ENCODE data around the gene PAK3.
A peak's percentile ranks its signal among the peaks of the same experiment; 100 is the strongest.

PAK3 gene

GRCh38 chrX:111103246-111103645 lies 7.3 kb downstream of the PAK3 start:
- Histone ChIP-seq H4K91ac (ENCODE audit: low read length) (no peak overlapping the region), H4K8ac (ENCODE audit: low read length) (no peak overlapping the region), H3K23ac (ENCODE audit: low read length in 2 of 2) (no peak overlapping the region), H2BK15ac (ENCODE audit: low read depth, poor library complexity, severe bottlenecking) (no peak overlapping the region), H3K9me3 (ENCODE audit: control insufficient read depth, low read length) (no peaks in the 10 kb centered on the region), H3K79me1 (replicated peaks; ENCODE audit: low read length, poor library complexity, severe bottlenecking) (no peaks in the 10 kb centered on the region), H3K27me3 (ENCODE audit: control insufficient read depth in 1 of 2, insufficient read depth in 1 of 2, low read length in 2 of 2) (peaks cover 0 to 49% of the 10 kb centered on the region in 2 experiments), H3K36me3 (ENCODE audit: control insufficient read depth in 1 of 2, insufficient read depth in 2 of 2, low read depth in 1 of 2, low read length in 2 of 2) (peaks cover 0 to 11% of the 10 kb centered on the region in 2 experiments), H2BK120ac (ENCODE audit: low read depth, low read length) (no peak overlapping the region), H3K4ac (ENCODE audit: low read depth in 1 of 2, low read length in 2 of 2) (no peak overlapping the region), H3K4me1 (ENCODE audit: control insufficient read depth, insufficient read depth, low read depth, low read length) (no peaks in the 10 kb centered on the region), H2BK5ac (ENCODE audit: low read depth, low read length, poor library complexity, severe bottlenecking) (no peak overlapping the region), H2BK12ac (ENCODE audit: low read length in 2 of 2) (no peak overlapping the region), H3K14ac (ENCODE audit: low read length in 2 of 2) (no peak overlapping the region), H2AK5ac (ENCODE audit: low read length, severe bottlenecking) (no peak overlapping the region), H3K18ac (ENCODE audit: low read depth in 1 of 2, low read length in 2 of 2) (no peak overlapping the region), H3K27ac (ENCODE audit: low read length, poor library complexity, severe bottlenecking) (no peak overlapping the region), H2AFZ (ENCODE audit: low read depth, low read length) (no peak overlapping the region), H3K9ac (ENCODE audit: low read length) (no peak overlapping the region), H3K4me3 (ENCODE audit: insufficient read depth in 1 of 2, low read depth in 1 of 2, low read length in 2 of 2) (no peak overlapping the region), H3K4me2 (ENCODE audit: low read length, poor library complexity, severe bottlenecking) (no peak overlapping the region)
- 86% methylated on average over 4 of the region's 6 CpGs for WGBS
- DNase-seq, result no peak

- no peak overlapping the region for H2AK5ac ChIP-seq (ENCODE audit: low read length, severe bottlenecking)
- H3K4me3 ChIP-seq (ENCODE audit: insufficient read depth in 1 of 2, low read depth in 1 of 2, low read length in 2 of 2), result no peak overlapping the region
- H3K23ac ChIP-seq (ENCODE audit: low read length in 2 of 2), result no peak overlapping the region
- H3K4me1 ChIP-seq (ENCODE audit: control insufficient read depth, insufficient read depth, low read depth, low read length), result no peaks in the 10 kb centered on the region
- H3K4ac ChIP-seq (ENCODE audit: low read depth in 1 of 2, low read length in 2 of 2), result no peak overlapping the region
- no peak for DNase-seq
- H3K27me3 ChIP-seq (ENCODE audit: control insufficient read depth in 1 of 2, insufficient read depth in 1 of 2, low read length in 2 of 2), result peaks cover 0 to 13% of the 10 kb centered on the region in 2 experiments
- H2BK5ac ChIP-seq (ENCODE audit: low read depth, low read length, poor library complexity, severe bottlenecking), result no peak overlapping the region
- H4K91ac ChIP-seq (ENCODE audit: low read length), result no peak overlapping the region
- H3K27ac ChIP-seq (ENCODE audit: low read length, poor library complexity, severe bottlenecking), result no peak overlapping the region
- no peak overlapping the region for H3K18ac ChIP-seq (ENCODE audit: low read depth in 1 of 2, low read length in 2 of 2)
- no peak overlapping the region for H2BK12ac ChIP-seq (ENCODE audit: low read length in 2 of 2)
- H4K8ac ChIP-seq (ENCODE audit: low read length), result no peak overlapping the region
- H3K14ac ChIP-seq (ENCODE audit: low read length in 2 of 2), result no peak overlapping the region
- WGBS, result 99% methylated on average over 5 of the region's 6 CpGs
- no peaks in the 10 kb centered on the region for H3K79me1 ChIP-seq (replicated peaks; ENCODE audit: low read length, poor library complexity, severe bottlenecking)
- H2BK15ac ChIP-seq (ENCODE audit: low read depth, poor library complexity, severe bottlenecking), result no peak overlapping the region
- no peak overlapping the region for H2BK120ac ChIP-seq (ENCODE audit: low read depth, low read length)
- no peak overlapping the region for H3K4me2 ChIP-seq (ENCODE audit: low read length, poor library complexity, severe bottlenecking)
- H2AFZ ChIP-seq (ENCODE audit: low read depth, low read length), result no peak overlapping the region
- H3K36me3 ChIP-seq (ENCODE audit: control insufficient read depth in 1 of 2, insufficient read depth in 2 of 2, low read depth in 1 of 2, low read length in 2 of 2), result peaks cover 0 to 4% of the 10 kb centered on the region in 2 experiments
- no peaks in the 10 kb centered on the region for H3K9me3 ChIP-seq (ENCODE audit: control insufficient read depth, low read length)
- H3K9ac ChIP-seq (ENCODE audit: low read length), result no peak overlapping the region
Observed at GRCh38 chrX:111110098-111110775, 14.2 kb downstream of the PAK3 start.

- Histone ChIP-seq H3K23ac (ENCODE audit: low read length in 2 of 2) (no peak overlapping the region), H3K9ac (ENCODE audit: low read length) (no peak overlapping the region), H3K18ac (ENCODE audit: low read depth in 1 of 2, low read length in 2 of 2) (peak overlapping the region in 1 of 2 experiments; percentile 24), H2BK15ac (ENCODE audit: low read depth, poor library complexity, severe bottlenecking) (no peak overlapping the region), H2BK5ac (ENCODE audit: low read depth, low read length, poor library complexity, severe bottlenecking) (no peak overlapping the region), H2AK5ac (ENCODE audit: low read length, severe bottlenecking) (no peak overlapping the region), H3K36me3 (ENCODE audit: control insufficient read depth in 1 of 2, insufficient read depth in 2 of 2, low read depth in 1 of 2, low read length in 2 of 2) (no peaks in the 10 kb centered on the region), H3K4ac (ENCODE audit: low read depth in 1 of 2, low read length in 2 of 2) (no peak overlapping the region), H3K4me3 (ENCODE audit: insufficient read depth in 1 of 2, low read depth in 1 of 2, low read length in 2 of 2) (no peak overlapping the region), H3K79me1 (replicated peaks; ENCODE audit: low read length, poor library complexity, severe bottlenecking) (no peaks in the 10 kb centered on the region), H2BK12ac (ENCODE audit: low read length in 2 of 2) (no peak overlapping the region), H3K4me2 (ENCODE audit: low read length, poor library complexity, severe bottlenecking) (no peak overlapping the region), H3K14ac (ENCODE audit: low read length in 2 of 2) (no peak overlapping the region), H2BK120ac (ENCODE audit: low read depth, low read length) (no peak overlapping the region), H3K9me3 (ENCODE audit: control insufficient read depth, low read length) (no peaks in the 10 kb centered on the region), H4K91ac (ENCODE audit: low read length) (no peak overlapping the region), H3K4me1 (ENCODE audit: control insufficient read depth, insufficient read depth, low read depth, low read length) (no peaks in the 10 kb centered on the region), H2AFZ (ENCODE audit: low read depth, low read length) (no peak overlapping the region), H3K27me3 (ENCODE audit: control insufficient read depth in 1 of 2, insufficient read depth in 1 of 2, low read length in 2 of 2) (peaks cover 0 to 29% of the 10 kb centered on the region in 2 experiments), H4K8ac (ENCODE audit: low read length) (no peak overlapping the region), H3K27ac (ENCODE audit: low read length, poor library complexity, severe bottlenecking) (no peak overlapping the region)
- no peak for DNase-seq
- 50% methylated on average over 1 of the region's 1 CpG for WGBS
Observed at GRCh38 chrX:111114806-111115205, 18.8 kb downstream of the PAK3 start.

- 98% methylated on average over 1 of the region's 1 CpG for WGBS
- Histone ChIP-seq H3K9me3 (ENCODE audit: control insufficient read depth, low read length) (no peaks in the 10 kb centered on the region), H3K36me3 (ENCODE audit: control insufficient read depth in 1 of 2, insufficient read depth in 2 of 2, low read depth in 1 of 2, low read length in 2 of 2) (no peaks in the 10 kb centered on the region), H2BK5ac (ENCODE audit: low read depth, low read length, poor library complexity, severe bottlenecking) (no peak overlapping the region), H4K8ac (ENCODE audit: low read length) (no peak overlapping the region), H2BK120ac (ENCODE audit: low read depth, low read length) (no peak overlapping the region), H3K23ac (ENCODE audit: low read length in 2 of 2) (no peak overlapping the region), H3K14ac (ENCODE audit: low read length in 2 of 2) (no peak overlapping the region), H3K4me1 (ENCODE audit: control insufficient read depth, insufficient read depth, low read depth, low read length) (no peaks in the 10 kb centered on the region), H2BK12ac (ENCODE audit: low read length in 2 of 2) (no peak overlapping the region), H3K4me2 (ENCODE audit: low read length, poor library complexity, severe bottlenecking) (no peak overlapping the region), H4K91ac (ENCODE audit: low read length) (no peak overlapping the region), H3K4me3 (ENCODE audit: insufficient read depth in 1 of 2, low read depth in 1 of 2, low read length in 2 of 2) (no peak overlapping the region), H2BK15ac (ENCODE audit: low read depth, poor library complexity, severe bottlenecking) (no peak overlapping the region), H3K4ac (ENCODE audit: low read depth in 1 of 2, low read length in 2 of 2) (no peak overlapping the region), H3K27me3 (ENCODE audit: control insufficient read depth in 1 of 2, insufficient read depth in 1 of 2, low read length in 2 of 2) (peaks cover 0 to 34% of the 10 kb centered on the region in 2 experiments), H2AK5ac (ENCODE audit: low read length, severe bottlenecking) (no peak overlapping the region), H3K79me1 (replicated peaks; ENCODE audit: low read length, poor library complexity, severe bottlenecking) (no peaks in the 10 kb centered on the region), H3K9ac (ENCODE audit: low read length) (no peak overlapping the region), H2AFZ (ENCODE audit: low read depth, low read length) (no peak overlapping the region), H3K18ac (ENCODE audit: low read depth in 1 of 2, low read length in 2 of 2) (no peak overlapping the region), H3K27ac (ENCODE audit: low read length, poor library complexity, severe bottlenecking) (no peak overlapping the region)
- DNase-seq, result no peak
Observed at GRCh38 chrX:111116666-111117065, 20.7 kb downstream of the PAK3 start.
